Esophagus muscularis mucosa (tissue), 4 donors: ENCODE measurements around the gene SH3BP4. TPM values are rescaled to one million over a fixed set of nuclear protein-coding genes. Genes with fewer than 3 reads are reported as not detected.

Experiments
- DNase-seq: peaks from one replicate; pipeline ENCODE4 v3.0.0-alpha.2; 2017; ENCODE audit errors: extremely low spot score
- H3K27ac ChIP-seq, 4 donors: fragments of 200-600 bp; sonication (generic); replicated peaks in 1 of 4; 1 replicate in 3 of 4; 2 replicates in 1 of 4; pipeline ENCODE4 v1.5.1; 2016 to 2019; ENCODE audit warnings: mild to moderate bottlenecking in 1 of 4
- H3K27me3 ChIP-seq, 4 donors: fragments of 200-600 bp; sonication (generic); one replicate each; pipeline versions ENCODE4 v1.5.1 to v1.6.0; 2016 to 2019
- H3K36me3 ChIP-seq, 4 donors: fragments of 200-600 bp; sonication (generic); one replicate each; pipeline ENCODE4 v1.5.1; 2016 to 2019
- H3K4me1 ChIP-seq, 4 donors: fragments of 200-600 bp; sonication (generic); one replicate each; pipeline ENCODE4 v1.5.1; 2016 to 2019
- H3K4me3 ChIP-seq, 4 donors: fragments of 200-600 bp; sonication (generic); 1 replicate in 2 of 4; 2 replicates in 2 of 4; pipeline ENCODE4 v1.5.1; 2016 to 2019; ENCODE audit warnings: mild to moderate bottlenecking in 4 of 4, moderate library complexity in 1 of 4
- H3K9me3 ChIP-seq, 4 donors: fragments of 200-600 bp; sonication (generic); 1 replicate in 3 of 4; 2 replicates in 1 of 4; pipeline ENCODE4 v1.5.1; 2016 to 2019
- CTCF ChIP-seq, 3 experiments: fragments of 200-600 bp in 2 of 3; fragments of 450-650 bp in 1 of 3; sonication (generic) in 2 of 3; IDR thresholded peaks; one replicate each; pipeline ENCODE4 v1.5.1; 2017 to 2019; ENCODE audit warnings: antibody characterized with exemption in 3 of 3, mild to moderate bottlenecking in 2 of 3, moderate library complexity in 1 of 3
- EP300 ChIP-seq: sonication (generic); formaldehyde crosslinking; IDR thresholded peaks from one replicate; pipeline ENCODE4 v1.6.1; 2017; ENCODE audit warnings: antibody characterized with exemption
- POLR2A ChIP-seq: fragments of 450-650 bp; IDR thresholded peaks from one replicate; pipeline ENCODE4 v1.6.1; 2017; ENCODE audit warnings: antibody characterized with exemption, moderate library complexity, mild to moderate bottlenecking, low read depth
- POLR2AphosphoS5 ChIP-seq, 2 donors: sonication (generic); formaldehyde crosslinking; IDR thresholded peaks; one replicate each; pipeline ENCODE4 v1.6.1; 2017; ENCODE audit warnings: antibody characterized with exemption in 2 of 2
- WGBS: methylation state at CpG from one replicate; pipeline ENCODE4 v1.1.5; 2018; 5-methylcytosine and 5-hydroxymethylcytosine counted together
- intact Hi-C: fragments of 100-400 bp; cut with DNase I; formaldehyde crosslinking; loops from one replicate; pipeline ENCODE4 v1.15.1; 2023
- total RNA-seq, 4 donors: library from RNA; depleted of rRNA; stranded (reverse); fragments of >200 nt; gene quantifications; one replicate each; pipeline versions ENCODE4 v1.1.0 to v1.2.1, GENCODE V29; 2016

SH3BP4 gene
- total RNA-seq, 4 donors from 2014 or later, result 25.3 to 63.1 (median 48.4) TPM

GRCh38 chr2:235050980-235051351 is 99.1 kb downstream of the SH3BP4 start:
- H3K27me3 ChIP-seq, result no peaks in the 10 kb centered on the region
- peak overlapping the region in 1 of 4 donors; percentile 7 for H3K4me3 ChIP-seq
- peaks cover 8 to 42% (median 29%) of the 10 kb centered on the region in 4 donors for H3K36me3 ChIP-seq
- TF ChIP-seq CTCF (IDR thresholded peaks at IDR 0.05) (peak in 1 of 3 experiments; percentile 5), POLR2AphosphoS5 (IDR thresholded peaks at IDR 0.05) (peak; percentile 75 to 90), POLR2A (no peak)
- peak; percentile 94 for DNase-seq
- intact Hi-C loops, result loop anchor here (2.0 to 10.0 kb wide), 2 partner anchors 100 to 166 kb away; no protein-coding TSS in a partner anchor
- H3K4me1 ChIP-seq, result peaks cover 19 to 39% (median 34%) of the 10 kb centered on the region in 4 donors
- H3K9me3 ChIP-seq, result no peaks in the 10 kb centered on the region
- WGBS, result 6% methylated on average over 7 of the region's 7 CpGs
- peak overlapping the region; percentile 58 to 73 (median 64) for H3K27ac ChIP-seq

- no peak for DNase-seq
- TF ChIP-seq CTCF (IDR thresholded peaks at IDR 0.05), result no peak
- Histone ChIP-seq H3K4me1 (peaks cover 19 to 39% (median 34%) of the 10 kb centered on the region in 4 donors), H3K27me3 (no peaks in the 10 kb centered on the region), H3K36me3 (peaks cover 8 to 38% (median 27%) of the 10 kb centered on the region in 4 donors), H3K9me3 (no peaks in the 10 kb centered on the region), H3K27ac (peak overlapping the region; percentile 58 to 73 (median 64)), H3K4me3 (no peak overlapping the region)
- WGBS, result 71% methylated on average over 17 of the region's 18 CpGs
- intact Hi-C loops, result loop anchor here (2.0 to 10.0 kb wide), 2 partner anchors 101 to 167 kb away; no protein-coding TSS in a partner anchor
Measured at GRCh38 chr2:235051436-235052260, 99.8 kb downstream of the SH3BP4 start.

- no peak overlapping the region for H3K4me3 ChIP-seq
- H3K4me1 ChIP-seq, result peaks cover 19 to 39% (median 33%) of the 10 kb centered on the region in 4 donors
- DNase-seq, result no peak
- H3K36me3 ChIP-seq, result peaks cover 8 to 31% (median 27%) of the 10 kb centered on the region in 4 donors
- H3K27ac ChIP-seq, result peak overlapping the region in 1 of 4 donors; percentile 73
- TF ChIP-seq POLR2AphosphoS5 (IDR thresholded peaks at IDR 0.05) (no peak), CTCF (IDR thresholded peaks at IDR 0.05) (no peak), EP300 (no peak), POLR2A (no peak)
- intact Hi-C loops, result loop anchor here (10.0 kb wide), 1 partner anchor 168 kb away; no protein-coding TSS in a partner anchor
- no peaks in the 10 kb centered on the region for H3K27me3 ChIP-seq
- WGBS, result 95% methylated on average over 23 of the region's 25 CpGs
- H3K9me3 ChIP-seq, result no peaks in the 10 kb centered on the region
Measured at GRCh38 chr2:235052514-235053354, 100.9 kb downstream of the SH3BP4 start.

GRCh38 chr2:235053651-235054050 is 101.8 kb downstream of the SH3BP4 start:
- DNase-seq, result no peak
- peaks cover 19 to 29% (median 26%) of the 10 kb centered on the region in 4 donors for H3K4me1 ChIP-seq
- 91% methylated on average over 10 of the region's 16 CpGs for WGBS
- H3K36me3 ChIP-seq, result peaks cover 8 to 31% (median 27%) of the 10 kb centered on the region in 4 donors
- no peak overlapping the region for H3K27ac ChIP-seq
- intact Hi-C loops, result loop anchor here (10.0 kb wide), 1 partner anchor 169 kb away; no protein-coding TSS in a partner anchor
- H3K4me3 ChIP-seq, result no peak overlapping the region
- TF ChIP-seq CTCF (IDR thresholded peaks at IDR 0.05) (no peak), EP300 (no peak), POLR2A (no peak), POLR2AphosphoS5 (IDR thresholded peaks at IDR 0.05) (no peak)
- H3K27me3 ChIP-seq, result no peaks in the 10 kb centered on the region
- H3K9me3 ChIP-seq, result no peaks in the 10 kb centered on the region
